ENCODE data around the gene SLC25A23.
A peak's percentile ranks its signal among the peaks of the same experiment; 100 is the strongest.
"Not testable (repeated sequence)": the region's sequence is repeated elsewhere in the genome, so short reads cannot be mapped to it uniquely, and the experiment has no call there.

SLC25A23 gene

GRCh38 chr19:6402058-6402457, 57.5 kb downstream of the SLC25A23 start:
- no peak for TF ChIP-seq CTCF (IDR thresholded peaks at IDR 0.05; ENCODE audit: low read depth, low read length)
- no peaks in the 10 kb centered on the region for H3K27me3 ChIP-seq
- H3K9me3 ChIP-seq, result no peaks in the 10 kb centered on the region
- DNase-seq, result no peak
- no peaks in the 10 kb centered on the region for H3K36me3 ChIP-seq
- no peak overlapping the region for H3K4me3 ChIP-seq (ENCODE audit: low read depth, low read length)
- no peaks in the 10 kb centered on the region for H3K4me1 ChIP-seq

- not testable (repeated sequence) for H3K9me3 ChIP-seq; DNase-seq; H3K4me1 ChIP-seq; H3K27me3 ChIP-seq; H3K36me3 ChIP-seq; H3K4me3 ChIP-seq (ENCODE audit: low read depth, low read length)
Observed at GRCh38 chr19:6400062-6400944, 59.3 kb downstream of the SLC25A23 start.

GRCh38 chr19:6396305-6396704, 63.3 kb downstream of the SLC25A23 start:
- Histone ChIP-seq H3K4me3 (ENCODE audit: low read depth, low read length) (no peak overlapping the region), H3K9me3 (no peaks in the 10 kb centered on the region), H3K27me3 (no peaks in the 10 kb centered on the region), H3K4me1 (peaks cover 6% of the 10 kb centered on the region; the same call in 1 of the 2 replicates), H3K36me3 (no peaks in the 10 kb centered on the region; the same call in 1 of the 2 replicates)
- no peak for DNase-seq
- TF ChIP-seq CTCF (IDR thresholded peaks at IDR 0.05; ENCODE audit: low read depth, low read length), result no peak

GRCh38 chr19:6394831-6395230, 64.8 kb downstream of the SLC25A23 start:
- H3K36me3 ChIP-seq, result peaks cover 5% of the 10 kb centered on the region
- TF ChIP-seq CTCF (IDR thresholded peaks at IDR 0.05; ENCODE audit: low read depth, low read length), result no peak
- DNase-seq, result no peak
- peaks cover 6% of the 10 kb centered on the region; the same call in 1 of the 2 replicates for H3K4me1 ChIP-seq
- no peaks in the 10 kb centered on the region for H3K9me3 ChIP-seq
- no peaks in the 10 kb centered on the region for H3K27me3 ChIP-seq
- no peak overlapping the region for H3K4me3 ChIP-seq (ENCODE audit: low read depth, low read length)

- peaks cover 12% of the 10 kb centered on the region for H3K36me3 ChIP-seq
- H3K4me1 ChIP-seq, result peaks cover 6% of the 10 kb centered on the region; the same call in 1 of the 2 replicates
- no peaks in the 10 kb centered on the region for H3K27me3 ChIP-seq
- TF ChIP-seq CTCF (IDR thresholded peaks at IDR 0.05; ENCODE audit: low read depth, low read length), result no peak
- no peaks in the 10 kb centered on the region for H3K9me3 ChIP-seq
- no peak for DNase-seq
- peak overlapping the region; percentile 92 for H3K4me3 ChIP-seq (ENCODE audit: low read depth, low read length)
Observed at GRCh38 chr19:6393983-6394412, 65.6 kb downstream of the SLC25A23 start.

- Histone ChIP-seq H3K4me3 (ENCODE audit: low read depth, low read length) (peak within 1 kb of the TSS; percentile 92), H3K9me3 (no peaks in the 10 kb centered on the region), H3K36me3 (peaks cover 18% of the 10 kb centered on the region), H3K4me1 (peaks cover 6% of the 10 kb centered on the region; the same call in 1 of the 2 replicates), H3K27me3 (no peaks in the 10 kb centered on the region)
- 0 out of 2 replicates have a peak, but pooled peaks have one; percentile 13 for TF ChIP-seq CTCF (IDR thresholded peaks at IDR 0.05; ENCODE audit: low read depth, low read length)
- peak; percentile 95 for DNase-seq
Observed at GRCh38 chr19:6393074-6393982, 66.3 kb downstream of the SLC25A23 start, which contains the start of gene GTF2F1. Gene GTF2F1 (minus strand): TSS chr19:6393164. CDS start chr19:6392995, 169 bp downstream.
